Common myeloid progenitor, CD34-positive (primary cell): ENCODE measurements around the gene IFIT1.
A peak's percentile ranks its signal among the peaks of the same experiment; 100 is the strongest.

Experiments
- CTCF ChIA-PET: fragments of 350-600 bp; sonication (Branson Sonifier 250); formaldehyde crosslinking; loops from one replicate; lab custom pipeline; 2021; ENCODE audit warnings: antibody characterized with exemption; lab: Charles Lee
- POLR2A ChIA-PET: fragments of 350-600 bp; sonication (Branson Sonifier 250); formaldehyde crosslinking; loops from one replicate; lab custom pipeline; 2021; ENCODE audit warnings: antibody characterized with exemption; lab: Charles Lee
- DNase-seq, 3 donors: peaks; one replicate each; pipeline versions ENCODE4 v3.0.0 to v3.0.0-alpha.2; 2013
- H3K27ac ChIP-seq, 2 experiments: 1 replicate in 1 of 2; 2 replicates in 1 of 2; pipeline ENCODE4 v1.7.0; 2013; ENCODE audit warnings: inconsistent platforms in 2 of 2, low read length in 2 of 2, mild to moderate bottlenecking in 2 of 2, low read depth in 1 of 2, moderate library complexity in 1 of 2; ENCODE audit not compliant: severe bottlenecking in 2 of 2, insufficient read depth in 1 of 2, poor library complexity in 1 of 2
- H3K27me3 ChIP-seq, 5 experiments: replicated peaks in 2 of 5; 1 replicate in 3 of 5; 2 replicates in 2 of 5; pipeline versions ENCODE4 v1.6.1 to v1.7.0; 2013; ENCODE audit warnings: low read length in 4 of 5, mild to moderate bottlenecking in 2 of 5, moderate library complexity in 2 of 5, inconsistent platforms in 1 of 5; ENCODE audit not compliant: insufficient read depth in 5 of 5, control insufficient read depth in 4 of 5
- H3K36me3 ChIP-seq, 4 experiments: 1 replicate in 2 of 4; 2 replicates in 2 of 4; pipeline versions ENCODE4 v1.6.1 to v1.7.0; 2013; ENCODE audit warnings: low read length in 3 of 4, control low read depth in 1 of 4, mild to moderate bottlenecking in 1 of 4; ENCODE audit not compliant: control insufficient read depth in 4 of 4, insufficient read depth in 4 of 4
- H3K4me1 ChIP-seq, 4 experiments: 1 replicate in 3 of 4; 2 replicates in 1 of 4; pipeline versions ENCODE4 v1.6.1 to v1.7.1; 2013; ENCODE audit warnings: low read length in 3 of 4, mild to moderate bottlenecking in 3 of 4, control low read depth in 1 of 4, inconsistent platforms in 1 of 4, moderate library complexity in 1 of 4; ENCODE audit not compliant: control insufficient read depth in 4 of 4, insufficient read depth in 4 of 4; ENCODE audit errors: control extremely low read depth in 1 of 4
- H3K4me3 ChIP-seq, 7 experiments: 1 replicate in 4 of 7; 2 replicates in 3 of 7; pipeline versions ENCODE4 v1.5.1 to v1.7.0; 2013; ENCODE audit warnings: mild to moderate bottlenecking in 7 of 7, low read length in 6 of 7, moderate library complexity in 6 of 7, inconsistent platforms in 2 of 7, low read depth in 2 of 7, control low read depth in 1 of 7; ENCODE audit not compliant: insufficient read depth in 4 of 7, control insufficient read depth in 1 of 7; ENCODE audit errors: extremely low read depth in 1 of 7
- H3K9me3 ChIP-seq, 5 experiments: 1 replicate in 4 of 5; 2 replicates in 1 of 5; pipeline versions ENCODE4 v1.6.1 to v1.7.1; 2013; ENCODE audit warnings: low read length in 4 of 5, mild to moderate bottlenecking in 2 of 5, inconsistent platforms in 1 of 5, low read depth in 1 of 5, moderate library complexity in 1 of 5; ENCODE audit not compliant: control insufficient read depth in 4 of 5, insufficient read depth in 2 of 5; ENCODE audit errors: control extremely low read depth in 1 of 5
- WGBS: methylation state at CpG from one replicate; pipeline ENCODE4 v1.1.5; 2013; ENCODE audit not compliant: insufficient coverage; 5-methylcytosine and 5-hydroxymethylcytosine counted together

The IFIT1 gene

GRCh38 chr10:89352802-89353201, 39.6 kb upstream of the IFIT1 start:
- Histone ChIP-seq H3K27ac (no peak overlapping the region), H3K36me3 (no peaks in the 10 kb centered on the region), H3K4me1 (peaks cover 2 to 33% (median 19%) of the 10 kb centered on the region in 4 experiments), H3K27me3 (no peaks in the 10 kb centered on the region), H3K9me3 (peaks cover 0 to 10% (median 5%) of the 10 kb centered on the region in 5 experiments), H3K4me3 (no peak overlapping the region)
- peak in 2 of 3 donors; percentile 35 to 59 for DNase-seq
- CTCF ChIA-PET = interaction anchor here (1.2 to 2.5 kb wide), 3 partner anchors 9 to 17 kb away, joined by 3 to 15 read pairs (median 4); no protein-coding TSS in a partner anchor
- POLR2A ChIA-PET = no interaction called here
- WGBS = no CpG with 5 or more reads among the region's 4 CpGs

DNA sequence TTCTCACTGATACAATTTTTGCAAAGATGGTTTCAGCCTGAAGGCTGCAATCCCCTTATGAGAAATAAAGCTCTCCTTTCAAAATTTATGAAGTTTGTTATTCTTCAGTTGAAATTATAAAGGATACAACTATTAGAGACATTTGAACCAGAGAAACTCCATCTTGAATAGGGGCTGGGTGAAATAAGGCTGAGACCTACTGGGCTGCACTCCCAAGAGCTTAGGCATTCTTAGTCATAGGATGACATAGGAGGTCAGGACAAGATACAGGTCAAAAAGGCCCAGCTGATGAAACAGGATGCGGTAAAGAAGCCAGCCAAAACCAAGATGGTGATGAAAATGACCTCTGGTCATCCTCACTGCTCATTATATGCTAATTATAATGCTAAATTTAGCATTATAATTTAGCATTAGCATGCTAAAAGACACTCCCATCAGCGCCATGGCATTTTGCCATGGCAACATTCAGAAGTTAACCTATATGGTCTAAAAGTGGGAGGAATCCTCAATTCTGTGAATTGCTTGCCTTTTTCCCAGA, 37.0 kb upstream of the IFIT1 start:
- no peaks in the 10 kb centered on the region for H3K36me3 ChIP-seq
- H3K9me3 ChIP-seq = peaks cover 0 to 10% (median 5%) of the 10 kb centered on the region in 5 experiments
- H3K4me1 ChIP-seq = peaks cover 2 to 39% (median 15%) of the 10 kb centered on the region in 4 experiments
- DNase-seq = no peak
- WGBS = 80% methylated on average over 1 of the region's 2 CpGs
- no peak overlapping the region for H3K27ac ChIP-seq
- CTCF ChIA-PET = interaction anchor here (1.2 to 4.0 kb wide), 4 partner anchors 9 to 33 kb away, joined by 3 to 24 read pairs (median 4); no protein-coding TSS in a partner anchor
- H3K4me3 ChIP-seq = no peak overlapping the region
- H3K27me3 ChIP-seq = no peaks in the 10 kb centered on the region
- POLR2A ChIA-PET = no interaction called here

GRCh38 chr10:89357096-89357495, 35.3 kb upstream of the IFIT1 start:
- no peaks in the 10 kb centered on the region for H3K36me3 ChIP-seq
- no peak for DNase-seq
- no peaks in the 10 kb centered on the region for H3K27me3 ChIP-seq
- ChIA-PET CTCF (interaction anchor here (4.0 kb wide), 1 partner anchor 13 kb away, joined by 24 read pairs; no protein-coding TSS in a partner anchor), POLR2A (no interaction called here)
- 89% methylated on average over 1 of the region's 1 CpG for WGBS
- H3K9me3 ChIP-seq = peaks cover 0 to 10% (median 5%) of the 10 kb centered on the region in 5 experiments
- H3K4me3 ChIP-seq = no peak overlapping the region
- no peak overlapping the region for H3K27ac ChIP-seq
- peaks cover 0 to 27% (median 7%) of the 10 kb centered on the region in 4 experiments for H3K4me1 ChIP-seq

- Histone ChIP-seq H3K4me3 (no peak overlapping the region), H3K27ac (no peak overlapping the region), H3K4me1 (peaks cover 0 to 26% (median 11%) of the 10 kb centered on the region in 4 experiments), H3K36me3 (no peaks in the 10 kb centered on the region), H3K27me3 (no peaks in the 10 kb centered on the region), H3K9me3 (peaks cover 0 to 10% (median 5%) of the 10 kb centered on the region in 5 experiments)
- 0% methylated on average over 1 of the region's 2 CpGs for WGBS
- DNase-seq = peak; percentile 43 to 68 (median 56)
- ChIA-PET POLR2A (no interaction called here), CTCF (interaction anchor here (1.0 kb wide), 2 partner anchors 11 to 17 kb away, joined by 3 to 6 read pairs; no protein-coding TSS in a partner anchor)
These were observed 34.4 kb upstream of the IFIT1 start for GRCh38 chr10:89357975-89358374.

- CTCF ChIA-PET = interaction anchor here (0.8 to 1.5 kb wide), 2 partner anchors 9 to 116 kb away, joined by 3 to 5 read pairs; no protein-coding TSS in a partner anchor
- Histone ChIP-seq H3K27ac (no peak overlapping the region), H3K9me3 (no peaks in the 10 kb centered on the region), H3K4me1 (peaks cover 0 to 35% (median 22%) of the 10 kb centered on the region in 4 experiments), H3K27me3 (no peaks in the 10 kb centered on the region), H3K36me3 (no peaks in the 10 kb centered on the region), H3K4me3 (no peak overlapping the region)
- peak in 2 of 3 donors; percentile 52 to 73 for DNase-seq
- POLR2A ChIA-PET = no interaction called here
These were observed 32.3 kb upstream of the IFIT1 start for GRCh38 chr10:89360157-89360556.

GRCh38 chr10:89362929-89363328, 29.5 kb upstream of the IFIT1 start:
- Histone ChIP-seq H3K27me3 (no peaks in the 10 kb centered on the region), H3K4me1 (peaks cover 5 to 31% (median 22%) of the 10 kb centered on the region in 4 experiments), H3K9me3 (no peaks in the 10 kb centered on the region), H3K36me3 (no peaks in the 10 kb centered on the region), H3K27ac (no peak overlapping the region), H3K4me3 (peak overlapping the region in 1 of 7 experiments; percentile 24)
- POLR2A ChIA-PET = interaction anchor here (0.8 kb wide), 1 partner anchor 60 kb away, joined by 4 read pairs; no protein-coding TSS in a partner anchor
- CTCF ChIA-PET = interaction anchor here (0.7 to 3.4 kb wide), 5 partner anchors 9 to 23 kb away, joined by 3 to 15 read pairs (median 3); no protein-coding TSS in a partner anchor
- DNase-seq = peak in 2 of 3 donors; percentile 63 to 83
